OCI-M1 (cell line): ENCODE data around the gene AIF1.
A peak's percentile ranks its signal among the peaks of the same experiment; 100 is the strongest.

Experiments
- DNase-seq: peaks from one replicate; lab custom pipeline; 2025; lab: John Stamatoyannopoulos, UW

Gene AIF1

DNA sequence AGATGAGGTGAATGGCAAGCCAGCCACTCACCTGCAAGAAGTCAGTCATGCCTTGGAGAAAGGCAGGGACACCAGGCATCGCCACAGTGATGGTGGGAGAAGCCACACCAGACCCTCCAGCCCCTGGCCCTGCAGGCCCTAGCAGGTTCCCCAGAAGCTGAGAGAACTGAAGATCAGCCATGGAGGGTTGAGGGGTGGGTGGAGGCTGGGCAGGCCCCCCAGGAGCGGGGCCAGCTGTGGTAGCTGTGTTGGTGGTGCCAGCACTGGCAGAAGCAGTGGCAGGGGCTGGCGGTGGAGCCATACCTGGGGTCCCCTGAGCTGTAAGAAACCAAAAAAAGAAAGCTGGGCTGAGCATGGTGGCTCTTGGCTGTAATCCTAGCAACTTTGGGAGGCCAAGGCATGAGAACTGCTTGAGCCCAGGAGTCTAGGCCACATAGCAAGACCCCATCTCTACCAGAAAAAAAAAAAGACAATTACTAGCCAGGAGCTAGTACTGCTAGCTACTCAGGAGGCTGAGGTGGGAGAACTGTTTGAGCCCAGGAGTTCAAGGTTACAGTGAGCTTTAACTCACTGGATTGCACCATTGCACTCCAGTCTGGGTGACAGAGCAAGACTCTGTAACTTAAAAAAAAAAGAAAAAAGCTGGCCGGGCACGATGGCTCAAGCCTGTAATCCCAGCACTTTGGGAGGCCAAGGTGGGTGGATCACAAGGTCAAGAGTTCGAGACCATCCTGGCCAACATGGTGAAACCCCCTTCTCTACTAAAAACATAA lies 27.9 kb downstream of the AIF1 start:
- DNase-seq, result no peak

GRCh38 chr6:31643818-31644454 lies 28.9 kb downstream of the AIF1 start:
- DNase-seq, result no peak

DNA sequence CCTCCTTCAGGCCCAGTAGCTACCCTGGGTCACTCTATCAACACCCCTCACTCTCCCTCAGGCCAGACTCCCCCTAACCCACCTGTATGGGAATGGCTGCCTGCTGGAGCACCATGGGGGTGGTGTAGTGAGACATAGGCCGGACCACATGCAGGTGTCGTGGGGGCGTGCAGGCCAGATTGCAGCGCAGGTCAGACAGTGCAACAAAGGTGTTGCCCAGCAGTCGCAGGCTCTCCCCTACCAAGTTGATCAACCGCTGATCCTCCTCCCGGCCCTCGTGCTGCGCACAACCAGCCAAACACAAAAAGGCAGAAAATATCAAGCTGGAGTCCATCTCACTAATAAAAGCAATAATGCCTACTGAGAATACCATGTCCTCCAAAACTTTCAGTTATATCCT lies 30.3 kb downstream of the AIF1 start:
- DNase-seq, result no peak

DNA sequence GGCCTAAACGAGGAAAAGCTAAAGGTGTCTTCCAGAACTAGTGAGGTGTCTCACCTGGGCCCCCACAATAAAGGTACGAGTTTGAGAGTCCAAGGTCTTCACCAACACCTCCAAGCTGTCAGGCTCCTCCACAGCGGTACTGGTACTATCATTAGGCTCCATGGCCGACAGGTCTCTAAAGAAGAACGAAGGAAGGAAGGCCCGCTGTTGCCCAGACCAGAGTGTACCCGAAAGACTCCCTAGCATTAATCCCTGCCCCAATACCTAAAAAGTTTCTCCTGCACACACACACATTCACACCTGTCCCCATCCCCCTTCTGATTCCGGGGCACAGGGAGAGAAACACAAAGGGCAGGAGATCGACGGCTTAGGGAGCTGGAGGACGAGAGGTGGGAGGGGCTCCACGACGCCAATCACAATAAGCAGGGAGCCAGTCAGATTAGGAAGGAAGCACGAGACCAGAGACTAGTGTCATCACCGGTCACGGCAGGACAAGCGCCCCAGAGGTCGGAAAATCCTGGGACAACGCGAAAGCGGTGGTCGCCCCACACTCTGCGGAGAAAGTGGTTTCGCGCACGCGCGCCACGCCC lies 36.7 kb downstream of the AIF1 start:
- peak; percentile 93 for DNase-seq

DNA sequence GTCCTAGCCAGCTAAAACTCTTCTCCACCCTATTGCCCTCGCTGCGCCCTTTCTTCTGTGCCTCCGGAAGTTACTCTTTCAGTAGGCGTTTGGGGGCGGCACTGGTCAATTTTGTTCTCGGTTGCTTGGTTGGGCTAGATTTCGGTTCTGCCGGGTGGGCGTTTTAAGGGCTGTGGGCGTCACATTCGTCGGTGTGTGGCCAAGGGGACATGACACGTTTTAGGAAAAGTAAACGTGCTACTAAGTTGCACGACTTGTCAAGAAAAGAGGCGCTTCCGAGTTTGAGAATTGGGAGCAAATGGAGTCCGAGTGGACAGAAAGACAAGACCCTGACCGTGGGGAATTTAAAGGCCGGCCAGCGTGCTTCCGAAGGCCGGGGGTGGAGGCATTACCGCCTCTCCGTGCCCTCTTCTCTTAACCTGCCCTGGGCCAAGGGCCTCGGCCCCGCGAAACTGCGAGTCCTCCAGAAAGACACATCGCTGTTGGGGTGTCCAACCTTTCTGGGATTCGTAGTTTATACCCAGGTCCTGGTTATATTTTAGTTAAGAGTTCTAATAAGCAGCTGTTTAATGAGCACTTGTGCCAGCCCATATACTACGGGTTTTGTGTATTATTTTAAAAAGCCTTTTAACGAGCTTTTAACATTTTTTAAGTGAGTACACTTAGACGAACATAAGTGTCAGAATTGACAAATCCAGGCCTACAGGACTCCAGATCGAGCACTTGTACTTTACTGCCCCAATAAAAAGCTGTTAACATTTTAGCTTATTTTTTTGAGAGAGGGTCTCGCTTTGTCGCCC lies 38.1 kb downstream of the AIF1 start:
- no peak for DNase-seq

DNA sequence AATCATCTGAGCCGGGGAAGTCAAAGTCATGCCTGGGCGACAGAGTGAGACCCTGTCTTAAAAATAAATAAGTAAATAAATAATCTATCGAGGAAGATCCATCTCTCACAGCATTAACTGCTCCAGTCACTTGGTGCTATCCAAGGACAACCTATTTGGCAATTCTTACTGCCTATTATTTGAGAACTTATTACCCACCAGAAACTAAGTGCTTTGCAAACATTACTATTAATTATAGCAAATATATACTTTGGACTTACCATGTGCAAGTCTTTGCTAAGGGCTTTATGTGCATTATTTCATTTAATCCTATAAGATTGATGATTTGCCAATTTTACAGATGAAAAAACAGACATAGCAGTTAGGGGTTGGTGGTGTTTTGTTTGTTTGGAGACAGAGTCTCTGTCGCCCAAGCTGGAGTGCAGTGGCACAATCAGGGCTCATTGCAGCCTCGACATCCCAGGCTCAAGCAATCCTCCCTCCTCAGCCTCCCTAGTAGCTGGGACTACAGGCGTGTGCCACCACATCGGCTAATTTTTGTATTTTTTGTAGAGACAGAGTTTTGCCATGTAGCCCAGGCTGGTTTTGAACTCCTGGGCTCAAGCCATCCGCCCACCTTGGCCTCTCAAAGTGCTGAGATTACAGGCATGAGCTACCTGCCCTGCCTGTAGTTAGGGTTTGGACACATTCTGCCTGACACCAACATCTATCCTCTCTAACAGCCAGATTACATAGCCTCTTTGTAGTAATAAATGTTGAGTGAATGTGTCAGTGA lies 39.7 kb downstream of the AIF1 start:
- DNase-seq, result no peak

- no peak for DNase-seq
Measured at GRCh38 chr6:31655349-31656237, 40.6 kb downstream of the AIF1 start, which contains the start of gene APOM. Gene APOM (plus strand): TSS chr6:31655894. CDS start chr6:31655967, 73 bp downstream.

GRCh38 chr6:31657406-31658157 lies 42.5 kb downstream of the AIF1 start:
- no peak for DNase-seq

DNA sequence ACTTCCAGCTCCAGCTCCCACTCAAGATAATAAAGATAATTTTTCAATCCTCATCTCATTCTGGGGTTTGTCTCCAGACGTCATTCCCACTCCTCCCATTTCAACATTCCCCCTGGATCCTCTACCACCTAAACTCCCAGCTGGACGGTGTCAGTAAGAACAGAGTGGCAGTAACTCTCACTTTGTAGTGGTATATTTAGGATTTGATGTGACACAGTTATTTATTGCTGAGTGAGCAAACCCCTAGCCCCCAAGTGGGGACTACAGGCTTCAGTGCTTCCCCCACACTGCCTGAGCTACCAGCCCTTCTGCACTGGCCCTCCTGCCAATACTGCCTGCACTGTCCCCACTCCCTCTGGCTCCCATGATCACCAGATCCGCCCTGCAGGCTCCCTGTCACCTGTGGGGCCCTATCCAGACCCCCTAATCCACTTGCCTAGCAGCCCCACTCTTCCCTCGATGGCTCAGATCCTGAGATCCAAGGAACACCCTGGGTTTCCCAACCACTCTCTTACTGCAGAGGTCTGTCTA lies 43.2 kb downstream of the AIF1 start:
- no peak for DNase-seq

DNA sequence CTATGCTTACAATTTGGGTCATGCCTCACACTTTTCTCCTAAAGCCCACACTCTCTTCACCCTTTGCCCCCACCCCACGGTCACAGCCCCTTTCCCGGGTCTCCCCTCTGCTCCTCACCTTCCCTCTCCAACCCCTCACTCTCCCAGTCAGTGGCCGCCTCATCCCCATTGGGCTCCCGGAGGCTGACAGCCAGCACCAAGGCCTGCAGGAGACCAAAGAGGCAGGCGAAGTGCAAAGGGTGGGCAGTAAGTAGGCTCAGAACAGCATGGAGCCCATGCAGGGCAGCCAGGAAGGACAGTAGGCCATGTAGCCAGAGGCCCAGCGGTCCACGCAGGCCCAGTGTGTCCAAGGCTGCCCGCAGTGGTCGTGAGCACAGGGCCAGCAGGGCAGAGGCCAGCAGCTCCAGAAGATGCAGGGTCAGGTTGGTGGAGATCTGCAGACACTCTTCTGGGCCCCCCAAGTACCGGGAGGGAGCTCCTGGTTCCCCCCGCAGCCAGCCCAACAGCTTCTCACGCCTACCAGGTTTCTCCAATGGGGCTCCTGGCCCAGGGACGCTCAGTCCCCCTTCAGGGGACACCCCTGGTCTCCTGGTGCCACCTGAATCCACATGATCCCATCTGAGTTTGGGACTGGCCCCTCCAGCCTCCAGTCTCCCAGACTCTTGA lies 44.1 kb downstream of the AIF1 start:
- no peak for DNase-seq

GRCh38 chr6:31659649-31660380 lies 44.8 kb downstream of the AIF1 start:
- no peak for DNase-seq

DNA sequence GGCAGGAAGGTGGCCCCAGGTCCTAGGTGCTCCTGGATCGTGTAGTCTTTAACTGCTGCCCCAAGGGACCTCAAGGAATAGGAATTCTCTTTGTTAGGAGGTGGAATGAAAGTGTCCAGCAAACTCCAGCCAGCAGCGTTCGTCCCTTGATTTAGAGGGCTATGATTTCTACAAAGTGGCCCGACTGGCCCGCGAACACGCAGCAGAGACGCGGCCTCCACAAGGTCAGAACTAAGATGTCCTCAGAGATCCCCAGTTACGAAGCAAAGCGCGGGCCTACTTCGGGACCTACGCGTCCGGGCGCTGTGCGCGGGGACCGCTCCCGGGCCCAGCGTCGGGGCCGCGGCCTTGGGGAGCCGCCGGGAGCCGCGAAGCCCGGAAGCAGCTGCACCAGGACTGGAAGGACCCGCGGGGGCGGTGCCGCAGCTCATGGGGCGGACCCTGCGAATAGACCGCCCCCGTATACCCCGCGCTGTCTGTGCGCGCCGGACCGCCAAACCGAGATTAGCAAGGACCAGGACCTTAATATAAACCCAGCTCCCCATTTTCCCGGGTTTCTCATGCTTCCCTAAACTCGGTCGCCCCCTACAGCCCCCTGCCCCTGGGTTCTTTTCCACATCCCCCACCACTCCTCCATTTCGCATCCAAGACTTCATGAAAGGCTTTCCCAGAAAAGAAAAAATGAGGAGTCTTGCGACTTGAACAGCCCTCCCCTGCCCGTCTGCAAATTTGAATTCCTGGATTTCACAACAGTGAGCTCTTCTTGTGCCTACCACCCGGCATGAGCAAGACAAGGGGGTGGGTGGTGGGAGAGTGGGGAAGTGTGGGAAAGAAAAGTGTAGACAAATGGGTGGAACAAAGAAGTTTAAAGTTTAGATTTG lies 45.6 kb downstream of the AIF1 start, which contains the start of gene C6orf47:
C6orf47 (minus strand) TSS at position 398 of the 881 bp plus-strand sequence. CDS start 831 bp downstream, outside the sequence.
- peak; percentile 96 for DNase-seq

GRCh38 chr6:31661262-31662123 lies 46.5 kb downstream of the AIF1 start:
- DNase-seq, result no peak

DNA sequence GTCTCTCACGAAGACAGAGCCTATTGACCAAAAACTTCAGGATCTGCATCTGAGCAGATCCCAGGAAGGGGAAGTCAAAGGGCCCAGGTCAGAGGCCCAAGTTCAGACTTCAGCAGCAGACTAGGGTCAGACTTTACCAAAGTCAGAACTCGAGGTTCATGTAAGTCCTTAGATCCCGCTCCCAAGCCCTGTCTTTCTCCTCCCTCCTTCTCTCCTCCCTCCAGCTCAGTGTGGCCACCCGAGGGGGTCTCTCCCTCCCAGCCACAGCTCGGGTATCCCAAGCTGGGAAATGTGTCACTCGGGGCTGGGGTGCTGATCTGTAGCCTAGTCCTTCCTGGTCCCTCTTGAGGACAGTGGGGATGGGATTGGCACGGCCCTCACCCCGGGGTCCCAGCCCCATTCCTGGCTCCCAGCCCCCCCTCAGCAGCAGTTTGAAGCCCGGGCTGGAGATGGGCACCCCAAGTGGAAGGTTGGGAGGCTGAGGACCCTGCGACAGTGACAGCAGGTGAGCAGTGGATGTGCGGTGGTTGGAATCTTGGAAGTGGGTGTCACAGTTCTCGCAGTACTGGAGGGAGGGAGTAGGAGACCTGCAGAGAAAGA lies 47.2 kb downstream of the AIF1 start:
- no peak for DNase-seq

DNA sequence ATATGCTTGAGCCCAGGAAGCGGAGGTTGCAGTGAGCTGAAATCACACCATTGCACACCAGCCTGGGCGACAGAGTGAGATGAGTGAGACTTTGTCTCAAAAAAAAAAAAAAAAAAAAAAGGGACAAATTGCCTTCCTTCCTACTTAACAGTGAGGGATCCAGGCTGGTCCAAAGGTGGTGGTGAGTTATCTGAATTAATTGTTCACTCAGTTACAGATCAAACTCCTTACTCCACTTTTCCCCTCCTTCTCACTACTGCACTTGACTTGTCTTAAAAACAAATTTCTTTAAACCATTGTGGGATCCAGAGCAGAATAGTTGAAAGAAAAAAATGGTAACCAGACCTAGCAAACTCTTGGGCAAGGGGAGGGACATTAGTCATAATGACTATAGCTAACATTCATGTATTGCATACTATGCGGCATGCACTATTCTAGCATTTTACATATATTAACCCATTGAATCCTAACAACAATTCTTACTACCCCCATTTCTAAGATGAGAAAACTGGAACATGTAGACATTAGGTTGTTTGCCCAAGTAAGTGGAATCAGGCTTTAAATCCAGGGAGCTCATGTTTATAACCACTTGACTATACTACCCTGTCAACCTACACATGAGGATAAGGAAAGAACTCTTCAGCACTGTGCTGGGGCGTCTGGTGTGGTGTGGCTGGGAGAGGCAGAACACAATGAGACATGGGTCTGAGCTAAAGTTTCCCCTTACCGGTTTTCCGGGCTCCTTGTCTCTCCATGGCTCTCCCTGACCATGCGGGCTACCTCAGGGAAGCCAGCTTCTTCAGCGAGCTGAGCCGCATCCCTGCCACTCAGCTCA lies 48.3 kb downstream of the AIF1 start:
- DNase-seq, result no peak
